MCF 10A (cell line): Measurements from ENCODE around the gene XRCC3. TPM values are rescaled to one million over a fixed set of nuclear protein-coding genes. Genes with fewer than 3 reads are reported as not detected.

Experiments
- BruUV-seq: library from RNA; stranded (reverse); fragments of 400-500 nt; replicated peaks from 2 replicates; lab custom pipeline; 2021; lab: Mats Ljungman, UMichigan
- CTCF ChIA-PET: fragments of 300-600 bp; sonication (Branson Sonifier 250); formaldehyde crosslinking; extraction: SDS; loops from one replicate; lab custom pipeline; 2021; ENCODE audit warnings: antibody characterized with exemption, inconsistent platforms; lab: Yijun Ruan, JAX
- POLR2A ChIA-PET: fragments of 300-600, 350-650 bp; sonication (Branson Sonifier 250); formaldehyde crosslinking; extraction: SDS; loops from one replicate; lab custom pipeline; 2020; ENCODE audit warnings: antibody characterized with exemption, inconsistent platforms; lab: Yijun Ruan, JAX
- DNase-seq: peaks from one replicate; pipeline ENCODE4 v3.0.0-alpha.2; 2018; ENCODE audit not compliant: unreplicated experiment
- H3K27ac Mint-ChIP-seq: one replicate; pipeline ENCODE4 v1.8.0; 2022; ENCODE audit warnings: mild to moderate bottlenecking, low read depth, mixed read lengths; ENCODE audit not compliant: unreplicated experiment
- H3K27me3 Mint-ChIP-seq: one replicate; pipeline ENCODE4 v1.8.0; 2022; ENCODE audit warnings: mixed read lengths; ENCODE audit not compliant: insufficient read depth, unreplicated experiment
- H3K36me3 Mint-ChIP-seq: one replicate; pipeline ENCODE4 v1.8.0; 2022; ENCODE audit warnings: mild to moderate bottlenecking, moderate library complexity, mixed read lengths; ENCODE audit not compliant: insufficient read depth, unreplicated experiment
- H3K4me1 Mint-ChIP-seq: one replicate; pipeline ENCODE4 v1.8.0; 2022; ENCODE audit warnings: mixed read lengths; ENCODE audit not compliant: insufficient read depth, unreplicated experiment
- H3K4me3 Mint-ChIP-seq: one replicate; pipeline ENCODE4 v1.8.0; 2022; ENCODE audit warnings: mild to moderate bottlenecking, moderate library complexity, mixed read lengths; ENCODE audit not compliant: unreplicated experiment
- H3K9me3 Mint-ChIP-seq: one replicate; pipeline ENCODE4 v1.8.0; 2022; ENCODE audit warnings: mixed read lengths; ENCODE audit not compliant: unreplicated experiment
- intact Hi-C: fragments of 100-400 bp; cut with micrococcal nuclease; formaldehyde crosslinking; loops from 2 replicates; pipeline ENCODE4 v1.14.1; 2022
- total RNA-seq: library from RNA; stranded (reverse); gene quantifications from 2 replicates; pipeline ENCODE4 v1.2.3, GENCODE V29; 2022
- TF ChIP-seq, protein P1 (sequence below): fragments of 200-600 bp; IDR thresholded peaks from one replicate; pipeline ENCODE4 v1.8.0; 2022; ENCODE audit warnings: antibody characterized with exemption, mild to moderate bottlenecking; ENCODE audit not compliant: unreplicated experiment

Gene XRCC3
- total RNA-seq, 1 experiment from 2014 or later, result 17.5 TPM

DNA sequence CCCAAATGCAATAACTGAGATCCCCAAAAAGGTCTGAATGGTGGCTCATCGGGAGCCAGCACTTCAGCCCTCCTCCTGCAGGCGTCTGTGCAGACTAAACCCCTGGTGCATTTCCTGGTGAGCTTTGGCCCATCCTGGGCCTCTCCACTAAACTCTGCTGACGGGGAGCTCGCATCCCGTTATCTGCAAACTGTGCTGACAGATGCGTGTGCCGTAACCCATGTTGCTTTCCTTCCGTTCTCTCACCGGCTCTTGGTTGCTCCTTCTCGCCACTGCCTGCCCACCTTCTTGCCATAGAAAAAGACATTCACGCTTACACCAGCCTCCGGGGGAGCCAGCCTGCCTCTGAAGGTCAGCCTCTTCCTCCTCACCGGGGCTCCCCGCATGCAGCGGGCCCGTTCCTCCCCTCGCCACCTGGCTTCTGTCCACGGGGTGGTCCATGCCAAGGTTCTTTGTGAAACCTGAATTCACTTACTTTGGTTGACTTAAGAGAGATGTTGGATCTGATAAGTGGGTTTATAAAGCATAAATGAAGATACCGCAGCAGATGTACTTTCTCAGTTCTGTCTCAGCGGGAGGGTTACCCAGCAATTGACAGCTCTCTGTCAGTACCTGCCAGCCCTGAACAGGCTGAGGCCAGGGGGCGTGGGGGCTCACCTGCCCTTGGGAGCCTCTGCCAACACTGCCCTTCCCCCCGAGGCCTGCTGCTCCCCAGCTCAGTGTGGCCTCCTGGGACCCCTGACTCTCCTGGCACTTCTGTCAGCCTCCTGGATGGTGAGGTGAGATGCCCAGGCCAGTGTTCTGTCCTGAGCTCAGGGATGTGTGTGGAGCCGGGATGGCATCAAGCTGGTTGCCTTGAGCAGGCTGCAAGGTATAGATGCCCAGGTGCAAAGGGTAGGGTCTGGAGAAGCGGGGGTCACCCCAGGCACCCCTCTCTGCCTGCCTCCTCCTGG, 14.5 kb upstream of the XRCC3 start:
- Mint-ChIP-seq H3K27me3 (no peaks in the 10 kb centered on the region), H3K4me3 (no peak overlapping the region), H3K27ac (no peak overlapping the region), H3K36me3 (peaks cover 52% of the 10 kb centered on the region), H3K4me1 (no peaks in the 10 kb centered on the region), H3K9me3 (no peaks in the 10 kb centered on the region)
- DNase-seq, result no peak
- CTCF ChIA-PET, result interaction anchor here (0.6 to 1.0 kb wide), 2 partner anchors 51 to 349 kb away, joined by 3 read pairs; no protein-coding TSS in a partner anchor
- TF ChIP-seq, protein P1, sequence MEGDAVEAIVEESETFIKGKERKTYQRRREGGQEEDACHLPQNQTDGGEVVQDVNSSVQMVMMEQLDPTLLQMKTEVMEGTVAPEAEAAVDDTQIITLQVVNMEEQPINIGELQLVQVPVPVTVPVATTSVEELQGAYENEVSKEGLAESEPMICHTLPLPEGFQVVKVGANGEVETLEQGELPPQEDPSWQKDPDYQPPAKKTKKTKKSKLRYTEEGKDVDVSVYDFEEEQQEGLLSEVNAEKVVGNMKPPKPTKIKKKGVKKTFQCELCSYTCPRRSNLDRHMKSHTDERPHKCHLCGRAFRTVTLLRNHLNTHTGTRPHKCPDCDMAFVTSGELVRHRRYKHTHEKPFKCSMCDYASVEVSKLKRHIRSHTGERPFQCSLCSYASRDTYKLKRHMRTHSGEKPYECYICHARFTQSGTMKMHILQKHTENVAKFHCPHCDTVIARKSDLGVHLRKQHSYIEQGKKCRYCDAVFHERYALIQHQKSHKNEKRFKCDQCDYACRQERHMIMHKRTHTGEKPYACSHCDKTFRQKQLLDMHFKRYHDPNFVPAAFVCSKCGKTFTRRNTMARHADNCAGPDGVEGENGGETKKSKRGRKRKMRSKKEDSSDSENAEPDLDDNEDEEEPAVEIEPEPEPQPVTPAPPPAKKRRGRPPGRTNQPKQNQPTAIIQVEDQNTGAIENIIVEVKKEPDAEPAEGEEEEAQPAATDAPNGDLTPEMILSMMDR, result no peak
- no TSS peak for BruUV-seq
- POLR2A ChIA-PET, result no interaction called here
- intact Hi-C loops, result no loop called here

DNA sequence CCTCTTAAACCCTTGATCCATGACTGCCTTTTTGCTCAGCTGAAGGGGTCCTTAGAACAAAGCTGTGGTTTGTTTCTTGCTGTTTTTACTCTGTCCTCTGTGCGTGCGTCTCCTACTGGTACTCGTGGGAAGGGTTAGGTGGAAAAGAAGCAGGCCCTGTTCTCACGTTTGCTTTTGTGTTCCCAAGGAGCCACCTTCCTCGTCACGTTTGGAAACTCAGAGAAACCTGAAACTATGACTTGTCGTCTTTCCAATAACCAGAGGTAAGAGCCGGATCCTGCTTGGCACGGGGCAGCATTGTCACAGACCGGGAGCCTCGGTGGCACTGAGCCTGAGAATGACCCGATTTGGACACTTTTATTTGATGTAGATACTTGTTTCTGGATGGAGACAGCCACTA, 13.5 kb upstream of the XRCC3 start:
- H3K27me3 Mint-ChIP-seq, result no peaks in the 10 kb centered on the region

DNA sequence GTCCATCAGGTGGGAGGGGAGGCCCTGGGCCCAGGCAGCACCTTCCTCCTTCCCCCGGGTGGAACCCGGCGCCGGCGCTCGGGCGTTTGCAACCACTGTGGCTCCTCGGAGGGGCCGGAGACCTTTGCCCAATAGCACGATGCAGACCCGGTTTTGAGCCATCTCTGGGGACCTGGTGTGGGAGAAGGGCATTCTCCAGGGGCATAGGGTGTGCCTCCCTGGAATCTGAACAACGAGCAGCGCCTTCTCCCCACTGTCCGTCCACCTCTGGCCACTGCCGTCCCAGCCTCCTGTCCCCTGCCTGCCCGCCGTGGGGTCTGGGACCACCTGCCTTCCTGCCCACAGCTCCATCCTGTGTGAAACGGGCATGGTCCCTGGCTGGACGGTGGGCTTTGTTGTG, 12.9 kb upstream of the XRCC3 start:
- intact Hi-C loops, result no loop called here
- Mint-ChIP-seq H3K4me3 (no peak overlapping the region), H3K4me1 (peaks cover 5% of the 10 kb centered on the region), H3K27ac (no peak overlapping the region), H3K9me3 (no peaks in the 10 kb centered on the region), H3K36me3 (peaks cover 41% of the 10 kb centered on the region), H3K27me3 (no peaks in the 10 kb centered on the region)
- BruUV-seq, result no TSS peak
- TF ChIP-seq, protein P1, result no peak
- DNase-seq, result no peak
- POLR2A ChIA-PET, result no interaction called here
- CTCF ChIA-PET, result interaction anchor here (0.6 kb wide), 1 partner anchor 194 kb away, joined by 3 read pairs; no protein-coding TSS in a partner anchor

More for the DNA sequence above, 13.5 kb upstream of the XRCC3 start:
- H3K36me3 Mint-ChIP-seq, result peaks cover 47% of the 10 kb centered on the region
- no peak overlapping the region for H3K4me3 Mint-ChIP-seq
- BruUV-seq, result no TSS peak
- TF ChIP-seq, protein P1, result no peak
- H3K27ac Mint-ChIP-seq, result no peak overlapping the region
- CTCF ChIA-PET, result interaction anchor here (0.6 kb wide), 1 partner anchor 193 kb away, joined by 3 read pairs; no protein-coding TSS in a partner anchor
- H3K9me3 Mint-ChIP-seq, result no peaks in the 10 kb centered on the region
- no peak for DNase-seq
- no peaks in the 10 kb centered on the region for H3K4me1 Mint-ChIP-seq
- POLR2A ChIA-PET, result no interaction called here
- intact Hi-C loops, result no loop called here

DNA sequence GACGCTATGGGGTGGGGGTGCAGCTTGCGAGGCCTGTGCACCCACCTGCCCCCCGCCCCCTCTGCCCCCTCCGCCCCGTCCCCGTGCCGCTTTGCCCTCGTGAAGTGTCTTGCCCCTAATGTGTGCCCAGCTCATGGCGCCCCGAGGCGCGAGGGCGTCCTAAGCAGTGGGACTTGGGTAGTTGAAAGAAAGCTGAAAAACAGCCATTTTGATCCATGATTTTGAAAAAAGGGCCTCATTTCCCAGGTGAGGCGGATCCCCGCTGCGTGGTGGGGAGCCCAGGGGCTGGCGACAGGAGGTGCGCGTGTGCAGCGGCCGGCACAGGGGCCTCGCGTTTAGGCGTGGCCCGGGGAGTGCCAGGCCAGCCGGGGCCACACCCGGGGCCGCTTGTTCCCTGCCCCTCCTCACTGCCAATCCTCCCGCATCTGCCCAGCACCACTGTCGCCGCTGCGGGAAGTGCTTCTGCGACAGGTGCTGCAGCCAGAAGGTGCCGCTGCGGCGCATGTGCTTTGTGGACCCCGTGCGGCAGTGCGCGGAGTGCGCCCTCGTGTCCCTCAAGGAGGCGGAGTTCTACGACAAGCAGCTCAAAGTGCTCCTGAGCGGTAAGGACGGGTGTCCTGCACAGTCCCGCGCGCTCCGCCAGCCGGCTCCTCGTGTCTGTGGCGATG, 12.2 kb upstream of the XRCC3 start:
- no TSS peak for BruUV-seq
- TF ChIP-seq, protein P1, result no peak
- peaks cover 34% of the 10 kb centered on the region for H3K36me3 Mint-ChIP-seq
- H3K4me1 Mint-ChIP-seq, result peaks cover 8% of the 10 kb centered on the region
- DNase-seq, result no peak
- POLR2A ChIA-PET, result no interaction called here
- H3K27me3 Mint-ChIP-seq, result no peaks in the 10 kb centered on the region
- CTCF ChIA-PET, result no interaction called here
- H3K9me3 Mint-ChIP-seq, result no peaks in the 10 kb centered on the region
- H3K4me3 Mint-ChIP-seq, result no peak overlapping the region
- intact Hi-C loops, result no loop called here
- H3K27ac Mint-ChIP-seq, result no peak overlapping the region
